AG08396 (cell line): ENCODE results near the gene ADAT3.

Experiments
- DNase-seq: peaks from one replicate; pipeline ENCODE4 v3.0.0; 2012; ENCODE audit warnings: low spot score, mixed read lengths

ADAT3 gene

GRCh38 chr19:1905110-1905862 is at the start of gene ADAT3, which contains the start of gene SCAMP4:
Gene ADAT3 (plus strand): TSS chr19:1905399. CDS start chr19:1912048, 6,649 bp downstream.
Gene SCAMP4 (plus strand): TSS chr19:1905399. CDS start chr19:1915020, 9,621 bp downstream.
- peak; percentile 98 for DNase-seq

GRCh38 chr19:1855828-1856255 is 49.4 kb upstream of the ADAT3 start:
- no peak for DNase-seq

GRCh38 chr19:1856345-1856697 is 48.9 kb upstream of the ADAT3 start:
- no peak for DNase-seq

- DNase-seq, result peak; percentile 91
Measured at GRCh38 chr19:1856698-1857603, 48.2 kb upstream of the ADAT3 start.

GRCh38 chr19:1857648-1858326 is 47.4 kb upstream of the ADAT3 start:
- no peak for DNase-seq

- no peak for DNase-seq
Measured at GRCh38 chr19:1858412-1859081, 46.7 kb upstream of the ADAT3 start.

- no peak for DNase-seq
Measured at GRCh38 chr19:1859331-1859781, 45.8 kb upstream of the ADAT3 start.

GRCh38 chr19:1860042-1860775 is 45.0 kb upstream of the ADAT3 start:
- DNase-seq, result peak; percentile 90

- DNase-seq, result no peak
Measured at GRCh38 chr19:1860821-1861598, 44.2 kb upstream of the ADAT3 start.

GRCh38 chr19:1861599-1862031 is 43.6 kb upstream of the ADAT3 start:
- no peak for DNase-seq

- no peak for DNase-seq
Measured at GRCh38 chr19:1862068-1862423, 43.2 kb upstream of the ADAT3 start.

GRCh38 chr19:1862424-1863327 is 42.5 kb upstream of the ADAT3 start:
- peak; percentile 81 for DNase-seq

GRCh38 chr19:1863328-1863637 is 41.9 kb upstream of the ADAT3 start, which contains the start of gene KLF16:
Gene KLF16 (minus strand): TSS chr19:1863579. CDS start chr19:1863497, 82 bp downstream.
- DNase-seq, result no peak

- DNase-seq, result peak; percentile 98
Measured at GRCh38 chr19:1863638-1864479, 41.3 kb upstream of the ADAT3 start.

GRCh38 chr19:1864480-1865171 is 40.6 kb upstream of the ADAT3 start:
- peak; percentile 85 for DNase-seq

GRCh38 chr19:1865172-1866010 is 39.8 kb upstream of the ADAT3 start:
- DNase-seq, result no peak
